Measurements from ENCODE around the gene RALGPS2.
"Not testable (repeated sequence)": the region's sequence is repeated elsewhere in the genome, so short reads cannot be mapped to it uniquely, and the experiment has no call there.

The RALGPS2 gene

GRCh38 chr1:178944729-178945128 is 219.7 kb downstream of the RALGPS2 start:
- DNase-seq (ENCODE audit: low read depth): no peak

- DNase-seq (ENCODE audit: low read depth): no peak
These were observed 220.8 kb downstream of the RALGPS2 start for GRCh38 chr1:178945763-178946266.

DNA sequence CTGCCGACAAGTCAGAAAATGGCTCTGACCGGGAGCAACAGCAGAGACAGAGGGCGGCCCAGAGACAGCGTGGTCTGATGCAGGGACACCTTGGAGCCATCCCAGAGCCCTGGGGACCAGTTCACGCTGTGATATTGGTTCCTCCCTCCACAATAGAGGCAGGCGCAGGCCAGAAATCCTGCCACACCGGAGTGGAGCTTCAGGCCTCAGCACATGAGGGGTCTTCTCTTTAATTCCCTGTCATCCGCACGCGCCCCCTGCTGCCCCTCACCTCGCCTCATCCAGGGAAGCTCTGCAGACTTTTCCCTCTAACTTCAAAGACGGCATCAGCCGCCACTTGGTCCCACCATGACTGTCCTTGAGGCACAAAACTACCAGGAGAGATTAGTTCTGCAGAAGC is 221.4 kb downstream of the RALGPS2 start:
- DNase-seq (ENCODE audit: low read depth): no peak

DNA sequence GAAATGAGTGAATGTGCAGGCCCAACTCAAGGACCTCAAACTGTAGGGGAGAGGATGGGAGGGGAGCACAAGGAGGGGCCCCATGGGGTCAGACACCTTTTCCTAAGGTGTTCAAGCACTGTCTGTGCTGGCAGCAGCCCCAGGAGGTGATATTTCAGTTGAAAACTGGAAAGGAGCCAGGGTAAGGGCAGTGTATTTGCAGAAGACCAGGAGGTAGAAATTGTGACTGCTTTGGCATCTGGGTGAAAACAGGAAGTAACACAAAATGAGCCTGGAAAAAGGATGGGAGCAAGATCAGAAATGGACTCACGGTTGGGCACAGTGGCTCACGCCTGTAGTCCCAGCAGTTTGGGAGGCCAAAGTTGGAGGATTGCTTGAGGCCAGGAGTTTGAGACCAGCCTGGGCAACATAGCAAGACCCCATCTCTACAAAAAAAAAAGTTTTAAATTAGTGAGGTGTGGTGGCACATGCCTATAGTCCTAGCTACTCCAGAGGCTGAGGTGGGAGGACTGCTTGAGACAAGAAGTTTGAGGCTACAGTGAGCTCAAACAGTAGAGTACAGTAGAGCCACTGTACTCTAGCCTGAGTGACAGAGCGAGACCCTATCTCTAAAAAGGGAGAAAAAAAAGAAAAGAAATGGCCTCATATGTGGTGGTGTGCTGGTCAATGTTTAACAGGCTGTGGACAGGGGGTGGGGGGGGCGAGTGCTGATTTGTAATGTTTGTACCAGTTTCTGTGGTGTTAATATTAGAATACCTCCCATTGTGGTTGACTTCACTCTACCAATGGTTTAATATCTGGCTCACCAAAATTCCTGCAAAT is 222.0 kb downstream of the RALGPS2 start:
- no peak for DNase-seq (ENCODE audit: low read depth)

GRCh38 chr1:178947677-178947981 is 222.6 kb downstream of the RALGPS2 start:
- DNase-seq (ENCODE audit: low read depth): no peak

- no peak for DNase-seq (ENCODE audit: low read depth)
These were observed 223.6 kb downstream of the RALGPS2 start for GRCh38 chr1:178948676-178949075.

- not testable (repeated sequence) for DNase-seq (ENCODE audit: low read depth)
These were observed 224.8 kb downstream of the RALGPS2 start for GRCh38 chr1:178949866-178950265.

DNA sequence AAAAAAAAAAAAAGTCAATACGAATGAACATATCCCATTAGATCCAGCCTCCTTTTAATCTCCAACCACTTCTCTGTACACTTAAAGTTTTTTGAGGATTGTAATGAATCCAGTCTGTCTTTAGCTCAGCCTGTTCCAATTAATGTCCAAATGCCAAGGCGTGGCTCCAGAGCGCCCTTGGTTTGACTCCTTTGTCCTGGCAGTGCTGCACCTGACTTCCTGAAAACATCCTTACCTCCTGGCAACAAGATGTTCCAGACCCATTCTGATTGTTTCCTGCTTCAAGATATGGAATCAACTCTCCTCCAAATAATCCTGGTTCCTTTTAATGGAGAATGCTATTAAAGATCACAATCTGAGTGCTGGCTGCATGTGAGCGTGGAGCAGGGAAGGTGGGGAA is 226.6 kb downstream of the RALGPS2 start:
- DNase-seq (ENCODE audit: low read depth): no peak

- DNase-seq (ENCODE audit: low read depth): no peak
These were observed 228.0 kb downstream of the RALGPS2 start for GRCh38 chr1:178953034-178953433.

DNA sequence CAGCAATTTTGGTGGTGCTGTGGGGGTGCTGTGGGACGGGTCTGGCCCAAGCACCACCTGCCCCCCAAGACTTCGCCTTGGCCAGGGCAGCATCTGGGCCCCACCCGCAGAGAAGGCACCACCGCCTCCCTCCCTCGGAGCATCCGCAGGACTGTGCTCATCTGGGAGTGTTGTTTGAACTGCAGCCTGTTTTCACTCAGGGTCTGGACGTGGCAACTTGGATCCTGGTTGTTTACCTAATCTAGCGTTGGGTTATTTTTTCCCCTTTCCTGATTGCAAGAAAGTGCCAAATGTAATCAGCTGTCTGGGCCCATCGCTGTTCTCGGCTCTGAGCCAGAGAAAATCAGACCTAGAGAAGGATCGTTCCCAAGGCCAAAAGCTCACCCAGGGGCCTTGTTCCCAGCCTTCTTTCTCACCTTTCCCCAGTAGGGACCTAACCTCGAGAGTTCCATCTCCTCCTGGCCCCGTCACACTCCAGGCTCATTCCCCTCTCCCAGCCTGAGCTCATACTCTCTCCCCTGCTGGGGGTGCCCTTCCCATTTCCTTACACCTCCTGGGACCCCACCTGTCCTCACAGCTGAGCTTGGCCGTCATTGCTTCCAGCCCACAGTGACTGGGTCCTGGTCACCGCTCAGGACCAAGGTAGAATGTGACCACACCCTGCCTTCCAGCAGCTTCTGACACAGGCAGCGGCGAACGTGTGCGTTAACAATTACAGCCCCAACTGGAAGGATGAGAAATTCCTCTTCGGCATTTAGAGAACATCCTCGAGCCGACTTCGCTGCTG is 228.7 kb downstream of the RALGPS2 start:
- DNase-seq (ENCODE audit: low read depth): no peak

- no peak for DNase-seq (ENCODE audit: low read depth)
These were observed 229.3 kb downstream of the RALGPS2 start for GRCh38 chr1:178954325-178954690.

- DNase-seq (ENCODE audit: low read depth): no peak
These were observed 229.9 kb downstream of the RALGPS2 start for GRCh38 chr1:178954937-178955336.

DNA sequence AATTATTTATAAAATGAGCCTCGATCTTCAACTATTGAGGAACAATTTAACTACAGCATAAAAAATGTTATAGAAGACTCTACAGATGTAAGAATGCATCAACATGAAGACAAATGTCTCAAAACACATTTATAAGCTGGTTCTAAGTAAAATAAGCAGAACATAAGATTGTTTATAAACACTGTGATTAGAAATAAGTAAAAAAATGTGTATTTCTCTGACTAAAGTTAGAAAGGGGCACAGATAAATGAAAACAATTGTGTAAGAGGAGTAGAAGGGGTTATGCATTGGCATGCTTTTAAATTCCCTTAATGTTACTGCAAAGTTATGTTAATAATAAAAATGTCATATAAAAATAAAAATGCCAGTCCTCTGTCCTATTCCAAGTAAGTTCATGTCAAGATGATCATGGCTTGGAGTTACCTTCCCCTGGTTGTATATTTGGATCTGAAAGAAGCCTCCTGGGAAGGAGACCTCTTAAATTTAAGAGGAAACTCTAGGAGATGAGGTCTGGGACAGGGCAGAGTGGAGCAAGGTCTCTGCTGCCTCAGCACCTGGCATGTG is 230.4 kb downstream of the RALGPS2 start:
- DNase-seq (ENCODE audit: low read depth): no peak

- DNase-seq (ENCODE audit: low read depth): no peak
These were observed 233.4 kb downstream of the RALGPS2 start for GRCh38 chr1:178958491-178958890.

DNA sequence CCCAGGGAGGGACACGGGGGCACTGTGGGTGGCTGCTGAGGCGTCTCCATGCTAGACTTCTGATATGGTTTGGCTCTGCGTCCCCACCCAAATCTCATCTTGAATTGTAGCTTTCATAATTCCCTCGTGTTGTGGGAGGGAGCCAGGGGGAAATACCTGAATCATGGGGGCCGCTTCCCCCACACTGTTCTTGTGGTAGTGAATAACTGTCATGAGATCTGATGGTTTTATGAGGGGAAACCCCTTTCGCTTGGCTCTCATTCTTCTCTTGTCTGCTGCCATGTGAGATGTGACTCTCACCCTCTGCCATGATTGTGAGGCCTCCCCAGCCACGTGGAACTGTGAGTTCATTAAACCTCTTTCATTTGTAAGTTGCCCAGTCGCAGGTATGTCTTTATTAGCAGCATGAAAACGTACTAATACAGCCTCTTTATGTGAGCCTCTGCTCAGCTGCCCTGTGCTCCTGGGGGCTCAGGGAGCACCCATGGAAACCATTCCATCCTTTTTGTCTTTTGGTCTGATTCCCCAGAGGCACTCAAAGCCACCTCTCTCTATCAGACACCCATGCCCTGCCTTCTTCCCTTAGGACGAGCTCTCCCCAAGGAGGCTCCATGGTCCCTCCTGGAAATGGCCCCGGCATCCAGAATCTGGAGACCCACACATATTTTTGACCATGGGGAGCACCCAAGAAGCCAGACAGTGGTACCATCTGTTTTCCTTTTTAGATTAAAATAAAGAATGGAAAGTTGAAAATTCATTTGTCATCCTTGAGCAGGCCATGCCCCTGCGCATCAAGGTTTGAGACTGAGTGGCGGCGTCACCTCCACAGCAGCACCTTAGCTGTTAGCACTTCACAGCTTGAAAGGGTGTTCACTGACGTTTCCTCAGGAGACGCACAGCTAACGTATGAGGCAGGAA is 234.8 kb downstream of the RALGPS2 start:
- DNase-seq (ENCODE audit: low read depth): no peak

DNA sequence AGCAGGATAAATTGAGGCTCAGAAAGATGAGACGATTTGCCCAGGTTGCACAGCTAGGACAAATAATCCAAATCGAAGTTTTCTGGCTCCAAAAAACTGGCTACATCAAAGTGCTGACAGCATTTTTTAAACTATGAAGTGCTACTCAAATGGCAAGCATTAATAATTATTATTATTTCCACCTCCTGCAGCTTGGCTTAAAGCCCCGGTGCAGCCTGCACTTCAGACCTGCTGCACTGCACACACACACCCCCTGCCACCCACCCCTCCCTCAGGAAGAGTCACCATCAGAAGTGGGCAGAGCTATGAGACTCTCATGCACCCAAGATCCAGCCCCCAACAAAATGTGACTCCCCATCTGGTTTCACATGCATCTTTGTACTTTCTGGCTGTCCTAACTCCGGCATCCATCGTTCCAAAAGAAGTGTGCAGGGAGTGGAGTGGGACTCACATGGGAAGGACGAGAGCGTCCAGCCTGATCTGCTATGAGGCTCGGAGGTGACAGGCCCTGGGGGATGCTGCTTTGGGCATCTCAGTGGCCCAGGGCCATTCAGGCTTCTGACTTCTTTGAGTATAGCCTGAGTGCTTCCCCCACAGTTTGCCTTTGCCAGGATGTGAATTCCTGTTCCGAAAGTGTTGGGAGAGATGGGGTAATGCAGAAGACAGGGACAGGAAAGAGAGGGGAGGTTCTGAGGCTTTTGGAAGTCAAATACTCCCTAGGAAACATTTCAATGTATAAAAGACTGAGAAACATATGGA is 235.6 kb downstream of the RALGPS2 start:
- no peak for DNase-seq (ENCODE audit: low read depth)

DNA sequence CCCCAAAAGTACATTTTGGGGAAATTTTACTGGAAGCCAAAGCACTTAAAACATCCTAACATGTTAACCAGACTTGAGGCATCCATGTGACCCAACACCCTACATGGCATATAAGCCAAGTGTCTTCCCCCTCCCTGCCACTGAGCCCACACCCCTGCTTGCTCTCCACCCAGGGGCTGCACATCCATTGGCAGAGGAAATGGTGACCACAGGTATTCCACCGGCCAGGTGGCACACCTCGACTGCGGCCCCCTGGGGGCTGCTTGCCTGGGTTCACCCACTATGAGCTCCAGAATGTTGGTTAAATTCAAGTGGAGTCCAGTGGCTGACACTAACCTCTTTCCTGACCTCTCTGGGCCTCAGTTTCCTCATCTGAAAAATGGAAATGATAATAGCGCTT is 236.3 kb downstream of the RALGPS2 start:
- no peak for DNase-seq (ENCODE audit: low read depth)

DNA sequence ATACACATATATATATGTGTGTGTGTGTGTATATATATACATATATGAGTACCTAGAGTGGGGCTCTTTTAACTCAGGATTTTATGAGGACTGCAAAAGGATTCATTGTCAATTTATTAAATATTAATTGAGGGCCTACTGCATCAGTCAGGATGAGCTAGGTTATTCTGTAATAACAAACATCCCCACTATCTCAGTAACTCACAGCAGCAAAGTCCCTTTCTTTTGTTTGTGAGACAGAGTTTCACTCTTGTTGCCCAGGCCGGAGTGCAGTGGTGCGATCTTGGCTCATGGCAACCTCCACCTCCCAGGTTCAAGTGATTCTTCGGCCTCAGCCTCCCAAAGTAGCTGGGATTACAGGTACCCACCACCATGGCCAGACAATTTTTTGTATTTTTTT is 236.8 kb downstream of the RALGPS2 start:
- DNase-seq (ENCODE audit: low read depth): no peak

- DNase-seq (ENCODE audit: low read depth): no peak
These were observed 238.0 kb downstream of the RALGPS2 start for GRCh38 chr1:178962853-178963711.

All from stromal cell of bone marrow (primary cell).